Astrocyte of the cerebellum (primary cell): ENCODE measurements around the gene POLR2C.
A peak's percentile ranks its signal among the peaks of the same experiment; 100 is the strongest.

Experiments used
- DNase-seq: peaks from one replicate; pipeline ENCODE4 v3.0.0-alpha.2; 2011; ENCODE audit warnings: low read depth
- H3K4me3 ChIP-seq: 2 replicates; pipeline ENCODE4 v1.5.1; 2011; ENCODE audit warnings: mild to moderate bottlenecking, low read depth, low read length, moderate library complexity
- in situ Hi-C: cut with HindIII; loops from 2 replicates; pipeline ENCODE4 v1.10.0; 2017; ENCODE audit warnings: low sequenced_read_pairs
- TF ChIP-seq, protein P1 (sequence below): IDR thresholded peaks from 2 replicates; pipeline ENCODE4 v1.5.1; 2012; ENCODE audit warnings: low read length, low read depth, moderate library complexity, mild to moderate bottlenecking; ENCODE audit errors: missing control alignments

POLR2C gene

DNA sequence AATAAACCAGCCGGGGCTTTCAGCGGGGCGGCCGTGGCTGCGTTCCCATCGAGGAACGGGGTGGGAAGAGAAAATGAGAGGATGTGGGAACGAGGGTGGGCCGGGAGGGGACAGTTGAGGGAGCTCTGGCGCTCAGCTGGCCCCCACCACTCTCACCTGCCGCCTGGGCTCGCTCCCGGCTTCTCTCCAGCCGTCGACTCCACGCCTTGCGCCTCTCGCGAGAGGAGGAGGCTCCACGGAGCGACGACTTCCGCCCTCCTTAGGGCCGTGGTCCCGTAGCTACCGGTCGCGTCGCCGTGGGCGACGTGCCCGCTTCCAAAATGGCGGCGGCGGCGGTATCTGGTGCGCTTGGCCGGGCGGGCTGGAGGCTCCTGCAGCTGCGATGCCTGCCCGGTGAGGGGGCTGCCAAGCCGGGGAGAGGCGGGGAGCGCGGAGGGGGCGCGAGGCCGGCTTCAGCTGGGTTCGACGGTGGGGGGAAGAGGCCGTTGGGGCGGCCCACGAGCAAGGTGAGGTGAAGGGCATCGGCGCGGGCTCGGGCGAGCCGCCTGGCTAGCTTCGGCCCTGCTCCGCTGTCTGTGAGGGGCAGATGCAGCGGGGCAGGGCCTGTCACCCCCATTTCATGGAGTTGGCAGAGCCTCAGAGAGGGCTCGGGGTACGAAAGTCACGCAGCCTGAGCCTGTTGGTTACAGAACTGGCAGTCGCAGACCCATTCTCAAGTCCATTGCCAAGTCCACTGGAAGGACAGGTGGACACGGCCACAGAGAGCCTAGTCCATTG is 15.1 kb upstream of the POLR2C start, which contains the start of the genes CIAPIN1 and COQ9:
Gene CIAPIN1 (minus strand): TSS at position 200 of the 777 bp plus-strand sequence. CDS start 6,457 bp downstream, outside the sequence.
Gene COQ9 (plus strand): TSS at position 294 of the 777 bp plus-strand sequence. CDS start 27 bp downstream, at position 321.
- peak within 1 kb of the TSS; percentile 76 for H3K4me3 ChIP-seq
- in situ Hi-C loops, result no loop called here
- DNase-seq, result peak; percentile 80
- TF ChIP-seq, protein P1, sequence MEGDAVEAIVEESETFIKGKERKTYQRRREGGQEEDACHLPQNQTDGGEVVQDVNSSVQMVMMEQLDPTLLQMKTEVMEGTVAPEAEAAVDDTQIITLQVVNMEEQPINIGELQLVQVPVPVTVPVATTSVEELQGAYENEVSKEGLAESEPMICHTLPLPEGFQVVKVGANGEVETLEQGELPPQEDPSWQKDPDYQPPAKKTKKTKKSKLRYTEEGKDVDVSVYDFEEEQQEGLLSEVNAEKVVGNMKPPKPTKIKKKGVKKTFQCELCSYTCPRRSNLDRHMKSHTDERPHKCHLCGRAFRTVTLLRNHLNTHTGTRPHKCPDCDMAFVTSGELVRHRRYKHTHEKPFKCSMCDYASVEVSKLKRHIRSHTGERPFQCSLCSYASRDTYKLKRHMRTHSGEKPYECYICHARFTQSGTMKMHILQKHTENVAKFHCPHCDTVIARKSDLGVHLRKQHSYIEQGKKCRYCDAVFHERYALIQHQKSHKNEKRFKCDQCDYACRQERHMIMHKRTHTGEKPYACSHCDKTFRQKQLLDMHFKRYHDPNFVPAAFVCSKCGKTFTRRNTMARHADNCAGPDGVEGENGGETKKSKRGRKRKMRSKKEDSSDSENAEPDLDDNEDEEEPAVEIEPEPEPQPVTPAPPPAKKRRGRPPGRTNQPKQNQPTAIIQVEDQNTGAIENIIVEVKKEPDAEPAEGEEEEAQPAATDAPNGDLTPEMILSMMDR, result no peak

DNA sequence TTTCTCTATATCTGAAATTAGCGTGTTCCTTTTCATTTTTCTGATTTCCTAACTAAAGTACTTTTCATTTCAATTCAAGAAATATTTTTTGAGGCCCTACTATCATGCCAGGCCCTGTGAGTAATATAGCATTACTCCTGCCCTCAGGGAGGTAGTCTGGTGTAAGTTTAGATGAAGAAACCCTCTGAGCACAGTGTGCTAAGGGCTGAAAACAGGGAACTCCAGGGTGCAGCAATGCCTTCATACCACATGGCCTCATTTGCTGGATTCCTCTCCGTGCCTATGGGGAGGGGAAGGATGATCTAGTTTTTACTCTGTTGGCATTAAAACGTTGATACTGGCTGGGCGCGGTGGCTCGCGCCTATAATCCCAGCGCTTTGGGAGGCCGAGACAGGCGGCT is 10.5 kb upstream of the POLR2C start:
- no peak overlapping the region for H3K4me3 ChIP-seq
- in situ Hi-C loops, result no loop called here
- TF ChIP-seq, protein P1, result no peak
- DNase-seq, result no peak

DNA sequence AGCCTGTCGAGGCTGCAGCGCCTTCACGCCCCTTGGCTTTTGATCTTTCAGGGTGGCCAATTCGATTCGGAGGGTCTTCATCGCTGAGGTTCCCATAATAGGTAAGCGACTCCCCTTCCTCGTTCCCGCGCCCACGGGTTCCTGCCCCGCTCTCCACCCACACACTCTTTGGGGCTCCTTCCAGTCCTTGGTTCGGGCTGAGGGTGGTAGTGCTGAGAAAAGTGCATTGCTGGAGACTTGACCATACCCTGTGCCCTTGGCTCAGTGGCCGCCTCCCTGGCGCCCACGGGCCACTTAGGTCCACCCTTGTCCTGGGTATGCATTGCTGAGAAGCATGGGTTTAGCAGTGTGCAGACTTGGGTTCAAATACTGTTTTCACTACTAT is 491 bp downstream of the POLR2C start:
- no peak for DNase-seq
- TF ChIP-seq, protein P1, result no peak
- H3K4me3 ChIP-seq, result peak overlapping the region; percentile 91
- in situ Hi-C loops, result no loop called here

DNA sequence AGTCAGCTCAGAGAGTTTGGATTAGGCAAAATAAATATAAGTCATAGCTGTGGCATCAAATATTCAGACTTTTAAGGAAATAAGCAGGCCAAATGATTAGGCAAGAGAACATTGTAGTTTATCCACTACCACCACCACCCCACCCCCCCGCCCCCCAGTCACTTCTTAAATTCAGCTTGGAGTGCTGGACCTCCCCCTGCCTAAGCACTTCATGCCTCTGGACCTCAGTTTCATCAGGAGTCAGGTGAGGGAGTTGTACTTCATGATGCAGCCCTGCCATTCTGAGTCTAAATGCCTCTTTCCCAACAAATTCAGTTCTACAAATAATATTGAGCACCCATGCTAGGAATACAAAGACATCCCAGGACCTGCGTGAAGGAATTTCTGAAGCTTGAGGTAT is 2.0 kb downstream of the POLR2C start:
- TF ChIP-seq, protein P1, result no peak
- in situ Hi-C loops, result no loop called here
- H3K4me3 ChIP-seq, result no peak overlapping the region
- DNase-seq, result no peak

DNA sequence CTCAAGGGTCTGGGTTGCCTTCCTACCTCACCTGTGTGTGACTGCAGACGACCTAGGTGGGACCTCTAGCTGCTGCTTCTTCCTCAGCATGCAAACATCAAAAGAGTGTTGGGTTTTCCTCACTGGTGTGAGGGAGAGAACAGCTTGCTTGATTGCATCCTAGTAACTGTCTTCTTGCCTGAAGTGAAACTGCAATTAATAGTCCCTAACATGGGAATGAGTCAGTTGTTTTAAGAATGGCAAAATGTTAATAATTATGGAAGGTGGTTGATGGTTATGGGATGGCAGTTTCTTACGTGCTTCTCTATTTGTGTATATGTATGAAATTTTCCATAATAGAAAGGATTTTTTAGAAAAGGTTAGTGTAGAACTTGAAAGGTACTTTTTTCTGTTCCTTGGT is 5.9 kb downstream of the POLR2C start:
- no peak overlapping the region for H3K4me3 ChIP-seq
- in situ Hi-C loops, result no loop called here
- TF ChIP-seq, protein P1, result no peak
- no peak for DNase-seq

DNA sequence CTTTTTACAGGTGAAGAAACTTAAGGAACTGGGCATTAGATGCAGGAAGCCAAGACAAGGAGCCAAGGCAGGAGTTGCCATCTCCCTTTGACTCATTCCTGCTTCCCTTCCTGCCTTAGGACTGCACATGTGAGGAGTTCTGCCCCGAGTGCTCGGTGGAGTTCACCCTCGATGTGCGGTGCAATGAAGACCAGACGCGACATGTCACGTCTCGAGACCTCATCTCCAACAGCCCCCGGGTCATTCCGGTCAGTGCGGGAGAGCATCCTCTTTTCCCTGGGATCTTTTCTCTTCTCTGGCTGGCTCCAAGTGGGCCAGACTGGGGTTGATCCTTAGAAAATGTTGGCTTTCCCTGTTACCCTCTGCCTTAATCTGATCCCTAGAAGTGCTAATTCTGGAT is 6.6 kb downstream of the POLR2C start:
- no peak overlapping the region for H3K4me3 ChIP-seq
- TF ChIP-seq, protein P1, result no peak
- in situ Hi-C loops, result no loop called here
- DNase-seq, result no peak
